Right lung (tissue), 5 donors: ENCODE data around the gene SELENON. TPM values are rescaled to one million over a fixed set of nuclear protein-coding genes. Genes with fewer than 3 reads are reported as not detected.

Experiments used
- DNase-seq, 2 donors: peaks; one replicate each; pipeline ENCODE4 v3.0.0-alpha.2; 2013
- polyA plus RNA-seq, 5 donors: library from polyadenylated mRNA; unstranded; fragments of 120-200 nt; gene quantifications; one replicate each; pipeline versions ENCODE4 v1.2.1 to v1.2.3, GENCODE V29; 2013; ENCODE audit warnings: inconsistent platforms in 1 of 5, low replicate concordance in 1 of 5; ENCODE audit not compliant: insufficient read length in 5 of 5, insufficient read depth in 1 of 5

Gene SELENON
- polyA plus RNA-seq, 5 donors: 73.7 to 110 (median 88.6) TPM

GRCh38 chr1:25858906-25859789, 59.2 kb downstream of the SELENON start, which contains the start of gene AUNIP:
AUNIP (minus strand) TSS chr1:25859457; CDS start chr1:25859357, 100 bp downstream.
- peak; percentile 84 to 85 for DNase-seq

GRCh38 chr1:25861316-25862286, 61.6 kb downstream of the SELENON start:
- no peak for DNase-seq

GRCh38 chr1:25862785-25863485, 62.9 kb downstream of the SELENON start:
- no peak for DNase-seq

- no peak for DNase-seq
Measured at GRCh38 chr1:25863486-25864262, 63.7 kb downstream of the SELENON start.

- DNase-seq: no peak
Measured at GRCh38 chr1:25864434-25864833, 64.4 kb downstream of the SELENON start.

GRCh38 chr1:25866288-25866687, 66.3 kb downstream of the SELENON start:
- no peak for DNase-seq

- no peak for DNase-seq
Measured at GRCh38 chr1:25867210-25867991, 67.4 kb downstream of the SELENON start.

Other genes starting within 250 kb of the SELENON start
- gene MAN1C1, start 183.4 kb upstream of the SELENON start, polyA plus RNA-seq: 10 to 100 TPM; 12.3 to 19.2 (median 14.7) TPM
- 10 to 100 TPM; 71.4 to 89.1 (median 77.6) TPM for gene MTFR1L, start 19.8 kb downstream of the SELENON start, polyA plus RNA-seq
- gene AUNIP, start 59.3 kb downstream of the SELENON start, polyA plus RNA-seq: 1 to 10 TPM; 1.9 to 3.3 (median 2.4) TPM
- 10 to 100 TPM; 13.8 to 21.2 (median 19.3) TPM for gene PAQR7, start 75.5 kb downstream of the SELENON start, polyA plus RNA-seq
- gene STMN1, start 106.2 kb downstream of the SELENON start, polyA plus RNA-seq: 1,000 to 10,000 TPM in 3 of 5 donors, 100 to 1,000 TPM in 2; 799 to 1,532 (median 1,016) TPM
- gene PAFAH2, start 197.9 kb downstream of the SELENON start, polyA plus RNA-seq: 10 to 100 TPM; 11.6 to 14.1 (median 12.3) TPM
- 1 to 10 TPM in 1 of 5 donors, under 1 TPM in 4; 0.49 to 1.5 (median 0.51) TPM for gene EXTL1, start 221.6 kb downstream of the SELENON start, polyA plus RNA-seq
- gene SLC30A2, start 245.9 kb downstream of the SELENON start, polyA plus RNA-seq: under 1 TPM; 0.17 to 0.49 (median 0.20) TPM